Measurements from ENCODE around the gene CROCC. TPM values are rescaled to one million over a fixed set of nuclear protein-coding genes. Genes with fewer than 3 reads are reported as not detected.

CROCC gene
- total and polyA plus RNA-seq, 2 experiments from 2014 or later: 15.1 to 106 TPM

- DNase-seq (ENCODE audit: low spot score): no peak
- no peak for TF ChIP-seq CREB1 (CRISPR knock-in tag; IDR thresholded peaks at IDR 0.05; ENCODE audit: low read depth)
- H3K36me3 Mint-ChIP-seq (ENCODE audit: low read depth): peaks cover 26% of the 10 kb centered on the region
- H3K27ac Mint-ChIP-seq: no peak overlapping the region
- peaks cover 9% of the 10 kb centered on the region for H3K27me3 Mint-ChIP-seq (ENCODE audit: insufficient read depth, low read depth, poor library complexity)
- Histone ChIP-seq H3K27me3 (ENCODE audit: insufficient read depth) (no peaks in the 10 kb centered on the region), H3K4me1 (ENCODE audit: insufficient read depth) (peaks cover 10% of the 10 kb centered on the region), H4K20me1 (replicated peaks; ENCODE audit: insufficient read depth) (peaks cover 11% of the 10 kb centered on the region), H3K36me3 (ENCODE audit: insufficient read depth) (no peaks in the 10 kb centered on the region; the same call in none of the 2 replicates), H3K27ac (ENCODE audit: low read depth) (no peak overlapping the region), H3K9me2 (ENCODE audit: insufficient read depth) (no peaks in the 10 kb centered on the region), H3F3A (replicated peaks; ENCODE audit: low read depth) (0 out of 2 replicates have a peak, but pooled peaks cover 5% of the 10 kb centered on the region), H3K4me3 (no peak overlapping the region), H3K79me2 (replicated peaks; ENCODE audit: insufficient read depth) (peaks cover 8% of the 10 kb centered on the region), H2AFZ (no peak overlapping the region), H3K4me2 (no peak overlapping the region)
- no peak for ATAC-seq
- no peaks in the 10 kb centered on the region for H3K9me3 Mint-ChIP-seq
- no peak overlapping the region for H3K4me3 Mint-ChIP-seq
- H3K4me1 Mint-ChIP-seq: peaks cover 20% of the 10 kb centered on the region
These were observed 83.6 kb downstream of the CROCC start for GRCh38 chr1:17005365-17005740.

GRCh38 chr1:17007121-17007520 is 85.4 kb downstream of the CROCC start:
- Histone ChIP-seq H3K79me2 (replicated peaks; ENCODE audit: insufficient read depth) (peaks cover 9% of the 10 kb centered on the region), H3K9me2 (ENCODE audit: insufficient read depth) (no peaks in the 10 kb centered on the region), H3K4me1 (ENCODE audit: insufficient read depth) (peaks cover 15% of the 10 kb centered on the region), H3K27me3 (ENCODE audit: insufficient read depth) (no peaks in the 10 kb centered on the region), H3K4me2 (no peak overlapping the region), H4K20me1 (replicated peaks; ENCODE audit: insufficient read depth) (peaks cover 13% of the 10 kb centered on the region), H3K4me3 (no peak overlapping the region), H2AFZ (no peak overlapping the region), H3K27ac (ENCODE audit: low read depth) (no peak overlapping the region; the same call in 1 of the 2 replicates), H3K36me3 (ENCODE audit: insufficient read depth) (no peaks in the 10 kb centered on the region; the same call in 1 of the 2 replicates), H3F3A (replicated peaks; ENCODE audit: low read depth) (0 out of 2 replicates have a peak, but pooled peaks cover 6% of the 10 kb centered on the region)
- peak; percentile 67 for ATAC-seq
- Mint-ChIP-seq H3K27me3 (ENCODE audit: insufficient read depth, low read depth, poor library complexity) (peaks cover 13% of the 10 kb centered on the region), H3K36me3 (ENCODE audit: low read depth) (peaks cover 19% of the 10 kb centered on the region), H3K4me3 (no peak overlapping the region), H3K9me3 (no peaks in the 10 kb centered on the region), H3K4me1 (peaks cover 31% of the 10 kb centered on the region), H3K27ac (peak overlapping the region; percentile 74; the same call in 1 of the 2 replicates)
- peak; percentile 71 for DNase-seq (ENCODE audit: low spot score)
- TF ChIP-seq CREB1 (CRISPR knock-in tag; IDR thresholded peaks at IDR 0.05; ENCODE audit: low read depth): no peak
- no peak for TF ChIP-seq ZNF462 (CRISPR knock-in tag; IDR thresholded peaks at IDR 0.05)
- no peak for TF ChIP-seq EZH2 (IDR thresholded peaks at IDR 0.05; ENCODE audit: low read depth, unreplicated experiment)
- TF ChIP-seq EZH2phosphoT487 (IDR thresholded peaks at IDR 0.05; ENCODE audit: unreplicated experiment): no peak
- TF ChIP-seq NANOG (IDR thresholded peaks at IDR 0.05; ENCODE audit: borderline replicate concordance): no peak
- no peak for TF ChIP-seq ZNF331 (CRISPR knock-in tag; IDR thresholded peaks at IDR 0.05; ENCODE audit: low read depth)
- no peak for TF ChIP-seq POLR2AphosphoS5 (IDR thresholded peaks at IDR 0.05; ENCODE audit: low read depth)
- no peak for TF ChIP-seq STAT1 (IDR thresholded peaks at IDR 0.05; ENCODE audit: unreplicated experiment)
- no peak for TF ChIP-seq ZNF114 (CRISPR knock-in tag; IDR thresholded peaks at IDR 0.05)
- no peak for TF ChIP-seq JUNB (IDR thresholded peaks at IDR 0.05; ENCODE audit: unreplicated experiment)
- TF ChIP-seq, protein P1, sequence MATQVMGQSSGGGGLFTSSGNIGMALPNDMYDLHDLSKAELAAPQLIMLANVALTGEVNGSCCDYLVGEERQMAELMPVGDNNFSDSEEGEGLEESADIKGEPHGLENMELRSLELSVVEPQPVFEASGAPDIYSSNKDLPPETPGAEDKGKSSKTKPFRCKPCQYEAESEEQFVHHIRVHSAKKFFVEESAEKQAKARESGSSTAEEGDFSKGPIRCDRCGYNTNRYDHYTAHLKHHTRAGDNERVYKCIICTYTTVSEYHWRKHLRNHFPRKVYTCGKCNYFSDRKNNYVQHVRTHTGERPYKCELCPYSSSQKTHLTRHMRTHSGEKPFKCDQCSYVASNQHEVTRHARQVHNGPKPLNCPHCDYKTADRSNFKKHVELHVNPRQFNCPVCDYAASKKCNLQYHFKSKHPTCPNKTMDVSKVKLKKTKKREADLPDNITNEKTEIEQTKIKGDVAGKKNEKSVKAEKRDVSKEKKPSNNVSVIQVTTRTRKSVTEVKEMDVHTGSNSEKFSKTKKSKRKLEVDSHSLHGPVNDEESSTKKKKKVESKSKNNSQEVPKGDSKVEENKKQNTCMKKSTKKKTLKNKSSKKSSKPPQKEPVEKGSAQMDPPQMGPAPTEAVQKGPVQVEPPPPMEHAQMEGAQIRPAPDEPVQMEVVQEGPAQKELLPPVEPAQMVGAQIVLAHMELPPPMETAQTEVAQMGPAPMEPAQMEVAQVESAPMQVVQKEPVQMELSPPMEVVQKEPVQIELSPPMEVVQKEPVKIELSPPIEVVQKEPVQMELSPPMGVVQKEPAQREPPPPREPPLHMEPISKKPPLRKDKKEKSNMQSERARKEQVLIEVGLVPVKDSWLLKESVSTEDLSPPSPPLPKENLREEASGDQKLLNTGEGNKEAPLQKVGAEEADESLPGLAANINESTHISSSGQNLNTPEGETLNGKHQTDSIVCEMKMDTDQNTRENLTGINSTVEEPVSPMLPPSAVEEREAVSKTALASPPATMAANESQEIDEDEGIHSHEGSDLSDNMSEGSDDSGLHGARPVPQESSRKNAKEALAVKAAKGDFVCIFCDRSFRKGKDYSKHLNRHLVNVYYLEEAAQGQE (IDR thresholded peaks at IDR 0.05; ENCODE audit: unreplicated experiment): no peak
- TF ChIP-seq, protein P2, sequence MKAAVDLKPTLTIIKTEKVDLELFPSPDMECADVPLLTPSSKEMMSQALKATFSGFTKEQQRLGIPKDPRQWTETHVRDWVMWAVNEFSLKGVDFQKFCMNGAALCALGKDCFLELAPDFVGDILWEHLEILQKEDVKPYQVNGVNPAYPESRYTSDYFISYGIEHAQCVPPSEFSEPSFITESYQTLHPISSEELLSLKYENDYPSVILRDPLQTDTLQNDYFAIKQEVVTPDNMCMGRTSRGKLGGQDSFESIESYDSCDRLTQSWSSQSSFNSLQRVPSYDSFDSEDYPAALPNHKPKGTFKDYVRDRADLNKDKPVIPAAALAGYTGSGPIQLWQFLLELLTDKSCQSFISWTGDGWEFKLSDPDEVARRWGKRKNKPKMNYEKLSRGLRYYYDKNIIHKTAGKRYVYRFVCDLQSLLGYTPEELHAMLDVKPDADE (IDR thresholded peaks at IDR 0.05): no peak
